IMR-90 (cell line): ENCODE data around the gene NCSTN. TPM values are rescaled to one million over a fixed set of nuclear protein-coding genes. Genes with fewer than 3 reads are reported as not detected.

ENCODE experiments used
- ATAC-seq: fragments of 200-7000 bp; cut with Tn5 transposase; 2 replicates; pipeline ENCODE4 v1.9.1; 2020; ENCODE audit warnings: low read depth, mild to moderate bottlenecking, moderate library complexity
- BruUV-seq: library from RNA; stranded (reverse); fragments of 400-500 nt; replicated peaks from 2 replicates; lab custom pipeline; 2021; lab: Mats Ljungman, UMichigan
- CTCF ChIA-PET: fragments of 300-600 bp; formaldehyde crosslinking; extraction: SDS; loops from one replicate; lab custom pipeline; 2021; ENCODE audit warnings: antibody characterized with exemption; lab: Yijun Ruan, JAX
- POLR2A ChIA-PET: fragments of 300-600 bp; sonication (Branson Sonifier 250); formaldehyde crosslinking; loops from one replicate; lab custom pipeline; 2022; ENCODE audit warnings: antibody characterized with exemption; ENCODE audit not compliant: unreplicated experiment; lab: Charles Lee
- DNase-seq: peaks from one replicate; pipeline ENCODE4 v3.0.0; 2013
- H2AFZ ChIP-seq: replicated peaks from 2 replicates; pipeline ENCODE3; 2013; ENCODE audit warnings: low read length, mild to moderate bottlenecking; ENCODE audit not compliant: poor library complexity
- H2AK5ac ChIP-seq: 2 replicates; pipeline ENCODE4 v1.6.1; 2013; ENCODE audit warnings: low read depth, low read length, inconsistent platforms
- H2AK9ac ChIP-seq: replicated peaks from 2 replicates; pipeline ENCODE3; 2013; ENCODE audit warnings: mild to moderate bottlenecking, low read depth, low read length, moderate library complexity; ENCODE audit not compliant: poor library complexity
- H2BK120ac ChIP-seq: 2 replicates; pipeline ENCODE4 v1.6.1; 2013; ENCODE audit warnings: low read depth, low read length, inconsistent platforms
- H2BK15ac ChIP-seq: 3 replicates; pipeline ENCODE4 v1.6.1; 2013; ENCODE audit warnings: low read depth, low read length, inconsistent platforms
- H2BK20ac ChIP-seq: 2 replicates; pipeline ENCODE4 v1.6.1; 2013; ENCODE audit warnings: low read depth, mild to moderate bottlenecking, inconsistent platforms, low read length, moderate library complexity
- H2BK5ac ChIP-seq: 2 replicates; pipeline ENCODE4 v1.6.1; 2013; ENCODE audit warnings: mild to moderate bottlenecking, low read depth, low read length, inconsistent platforms; ENCODE audit not compliant: poor library complexity, severe bottlenecking
- H3K14ac ChIP-seq: replicated peaks from 2 replicates; pipeline ENCODE4 v1.6.1; 2013; ENCODE audit warnings: low read depth, low read length, inconsistent platforms
- H3K18ac ChIP-seq: 2 replicates; pipeline ENCODE4 v1.6.1; 2013; ENCODE audit warnings: low read depth, low read length, control low read depth
- H3K23ac ChIP-seq: 2 replicates; pipeline ENCODE4 v1.6.1; 2013; ENCODE audit warnings: low read depth, low read length, inconsistent platforms
- H3K27ac ChIP-seq: 2 replicates; pipeline ENCODE4 v1.5.1; 2013; ENCODE audit warnings: mild to moderate bottlenecking, control low read depth, low read length; ENCODE audit not compliant: insufficient read depth
- H3K27me3 ChIP-seq: 2 replicates; pipeline ENCODE4 v1.6.1; 2013; ENCODE audit warnings: low read length; ENCODE audit not compliant: control insufficient read depth, insufficient read depth
- H3K36me3 ChIP-seq: 2 replicates; pipeline ENCODE4 v1.6.1; 2013; ENCODE audit warnings: low read length, mixed read lengths; ENCODE audit not compliant: control insufficient read depth, insufficient read depth
- H3K4ac ChIP-seq: 2 replicates; pipeline ENCODE4 v1.6.1; 2013; ENCODE audit warnings: low read depth, low read length, inconsistent platforms
- H3K4me1 ChIP-seq: 2 replicates; pipeline ENCODE4 v1.6.1; 2013; ENCODE audit warnings: low read length, mixed read lengths; ENCODE audit not compliant: control insufficient read depth, insufficient read depth
- H3K4me2 ChIP-seq: 2 replicates; pipeline ENCODE4 v1.6.1; 2013; ENCODE audit warnings: low read depth, mild to moderate bottlenecking, control low read depth, low read length, moderate library complexity
- H3K4me3 ChIP-seq: 2 replicates; pipeline ENCODE4 v1.5.1; 2013; ENCODE audit warnings: low read depth, mild to moderate bottlenecking, control low read depth, low read length, moderate library complexity; ENCODE audit not compliant: insufficient read depth
- H3K56ac ChIP-seq: 2 replicates; pipeline ENCODE4 v1.6.1; 2013; ENCODE audit warnings: low read length, inconsistent platforms; ENCODE audit not compliant: insufficient read depth; ENCODE audit errors: extremely low read depth
- H3K79me1 ChIP-seq, 2 experiments: 2 replicates each; pipeline ENCODE4 v1.6.1; 2013; ENCODE audit warnings: low read length in 2 of 2, inconsistent platforms in 1 of 2, low read depth in 1 of 2
- H3K9ac ChIP-seq: 2 replicates; pipeline ENCODE4 v1.6.1; 2013; ENCODE audit warnings: low read depth, low read length, control low read depth
- H3K9me1 ChIP-seq: 2 replicates; pipeline ENCODE4 v1.6.1; 2013; ENCODE audit warnings: low read length, inconsistent platforms; ENCODE audit not compliant: insufficient read depth
- H3K9me3 ChIP-seq: 2 replicates; pipeline ENCODE4 v1.6.1; 2013; ENCODE audit warnings: low read length; ENCODE audit not compliant: control insufficient read depth, insufficient read depth
- H4K20me1 ChIP-seq: 2 replicates; pipeline ENCODE4 v1.6.1; 2013; ENCODE audit warnings: low read length, inconsistent platforms; ENCODE audit not compliant: insufficient read depth
- H4K5ac ChIP-seq: 2 replicates; pipeline ENCODE4 v1.6.1; 2013; ENCODE audit warnings: mild to moderate bottlenecking, low read depth, low read length, control low read depth
- H4K8ac ChIP-seq, 2 experiments: 2 replicates each; pipeline ENCODE4 v1.6.1; 2013; ENCODE audit warnings: low read depth in 2 of 2, low read length in 2 of 2, control low read depth in 1 of 2, inconsistent platforms in 1 of 2
- H4K91ac ChIP-seq: 2 replicates; pipeline ENCODE4 v1.6.1; 2013; ENCODE audit warnings: low read depth, low read length, inconsistent platforms; ENCODE audit not compliant: insufficient read depth
- BHLHE40 ChIP-seq: fragments of 150-350 bp; IDR thresholded peaks from 2 replicates; pipeline ENCODE4 v1.6.1; 2016; ENCODE audit warnings: mild to moderate bottlenecking, low read depth, low read length
- MAZ ChIP-seq: IDR thresholded peaks from 2 replicates; pipeline ENCODE4 v1.6.1; 2012; ENCODE audit warnings: low read depth, mild to moderate bottlenecking, low read length, improper control_type of control experiment, moderate library complexity, borderline replicate concordance
- WGBS, 2 experiments: methylation state at CpG; one replicate each; pipeline versions ENCODE4 v1.1.5 to v1.1.7; 2013; ENCODE audit warnings: missing lambda C conversion rate in 2 of 2; ENCODE audit not compliant: insufficient read length in 1 of 2; ENCODE audit errors: extremely low coverage in 2 of 2; 5-methylcytosine and 5-hydroxymethylcytosine counted together
- dilution Hi-C: fragments of 300-500 bp; cut with HindIII; formaldehyde crosslinking; loops from one replicate; pipeline ENCODE4 v1.14.3; 2018; ENCODE audit warnings: low sequenced_read_pairs; ENCODE audit not compliant: unreplicated experiment
- in situ Hi-C: fragments of 300-500 bp; cut with MboI; formaldehyde crosslinking; loops from 3 replicates; pipeline ENCODE4 v1.14.3; 2019; ENCODE audit warnings: low sequenced_read_pairs, inconsistent platforms, mixed read lengths
- intact Hi-C: fragments of 100-400 bp; cut with micrococcal nuclease; formaldehyde crosslinking; loops from 2 replicates; pipeline ENCODE4 v1.10.0; 2022
- polyA plus RNA-seq, 3 experiments: library from polyadenylated mRNA; depleted of rRNA; stranded (reverse); fragments of >200 nt; gene quantifications; 2 replicates each; pipeline ENCODE4 v1.2.3, GENCODE V29; 2012; ENCODE audit warnings: low replicate concordance in 1 of 3
- total RNA-seq: library from RNA; depleted of rRNA; stranded (reverse); fragments of >200 nt; gene quantifications from 2 replicates; pipeline ENCODE4 v1.2.3, GENCODE V29; 2012

Gene NCSTN
- total and polyA plus RNA-seq, 2 of the 4 experiments (the other 2 are of a cell fraction), result 60.2 to 182 TPM

- intact Hi-C loops (no loop called here), in situ Hi-C loops (no loop called here), dilution Hi-C loops (no loop called here)
- H3K27ac ChIP-seq, result no peak within 1 kb of the TSS; the same call in 1 of the 2 replicates
- no TSS peak for BruUV-seq
- no peak within 1 kb of the TSS; the same call in 2 of the 3 replicates for H2BK15ac ChIP-seq
- no peaks in the 10 kb centered on the region for H3K79me1 ChIP-seq
- peak; percentile 41 for DNase-seq
- H3K9me1 ChIP-seq, result peaks cover 5% of the 10 kb centered on the region; the same call in 1 of the 2 replicates
- peak; percentile 89 for ATAC-seq
- no peak within 1 kb of the TSS; the same call in 1 of the 2 replicates for H3K4ac ChIP-seq
- no peaks in the 10 kb centered on the region for H3K9me3 ChIP-seq
- WGBS, 2 experiments, result no CpG with 5 or more reads among the region's 34 CpGs
- CTCF ChIA-PET, result interaction anchor here (0.6 kb wide), 1 partner anchor 1677 kb away, joined by 3 read pairs; no protein-coding TSS in a partner anchor
- POLR2A ChIA-PET, result no interaction called here
- H3K14ac ChIP-seq, result no peak within 1 kb of the TSS
- no peak within 1 kb of the TSS for H2BK20ac ChIP-seq
- peak within 1 kb of the TSS; percentile 34 for H2AK9ac ChIP-seq
- H3K18ac ChIP-seq, result no peak within 1 kb of the TSS; the same call in 1 of the 2 replicates
- peak within 1 kb of the TSS; percentile 91 for H2AFZ ChIP-seq
- H3K23ac ChIP-seq, result 0 out of 2 replicates have a peak within 1 kb of the TSS, but pooled peaks have one; percentile 27
- H4K20me1 ChIP-seq, result no peaks in the 10 kb centered on the region
- no peak within 1 kb of the TSS for H2BK5ac ChIP-seq
- peak within 1 kb of the TSS; percentile 10; the same call in 1 of the 2 replicates for H3K56ac ChIP-seq
- H4K91ac ChIP-seq, result no peak within 1 kb of the TSS; the same call in 1 of the 2 replicates
- peak within 1 kb of the TSS; percentile 62 for H3K4me3 ChIP-seq
- no peaks in the 10 kb centered on the region for H3K4me1 ChIP-seq
- TF ChIP-seq BHLHE40, result no peak
- peak; percentile 62; the same call in 1 of the 2 replicates for TF ChIP-seq MAZ
- H4K5ac ChIP-seq, result no peak within 1 kb of the TSS; the same call in 1 of the 2 replicates
- peak within 1 kb of the TSS; percentile 79 for H3K4me2 ChIP-seq
- H3K9ac ChIP-seq, result peak within 1 kb of the TSS; percentile 86
- H4K8ac ChIP-seq, result peak within 1 kb of the TSS in 1 of 2 experiments; percentile 42; a peak in 2 of 4 replicates
- H3K27me3 ChIP-seq, result peaks cover 33% of the 10 kb centered on the region
- no peak within 1 kb of the TSS for H2BK120ac ChIP-seq
- no peaks in the 10 kb centered on the region for H3K36me3 ChIP-seq
- no peak within 1 kb of the TSS for H2AK5ac ChIP-seq
Observed at GRCh38 chr1:160400223-160400645, 57.1 kb downstream of the NCSTN start, which contains the start of gene VANGL2. VANGL2 (plus strand) TSS chr1:160400564; CDS start chr1:160415838, 15,274 bp downstream.
